Fibroblast of lung (primary cell): ENCODE data around the gene CTNNA1. TPM values are rescaled to one million over a fixed set of nuclear protein-coding genes. Genes with fewer than 3 reads are reported as not detected.

Source experiments
- DNase-seq, 2 donors: peaks; one replicate each; pipeline versions ENCODE4 v3.0.0 to v3.0.0-alpha.2; 2010; ENCODE audit warnings: low read depth in 2 of 2
- H2AFZ ChIP-seq: 2 replicates; pipeline ENCODE4 v1.5.1; 2012; ENCODE audit warnings: low read length, control low read depth, inconsistent platforms
- H3K27ac ChIP-seq: 2 replicates; pipeline ENCODE4 v1.5.1; 2011; ENCODE audit warnings: low read length, control low read depth; ENCODE audit not compliant: insufficient read depth
- H3K27me3 ChIP-seq: 2 replicates; pipeline ENCODE4 v1.5.1; 2011; ENCODE audit warnings: mild to moderate bottlenecking, low read length; ENCODE audit not compliant: control insufficient read depth, insufficient read depth
- H3K36me3 ChIP-seq: 2 replicates; pipeline ENCODE4 v1.5.1; 2011; ENCODE audit warnings: low read length; ENCODE audit not compliant: control insufficient read depth, insufficient read depth
- H3K4me1 ChIP-seq: 2 replicates; pipeline ENCODE4 v1.5.1; 2011; ENCODE audit warnings: low read length; ENCODE audit not compliant: control insufficient read depth, insufficient read depth; ENCODE audit errors: extremely low read depth
- H3K4me2 ChIP-seq: 2 replicates; pipeline ENCODE4 v1.5.1; 2011; ENCODE audit warnings: low read length, control low read depth; ENCODE audit not compliant: insufficient read depth; ENCODE audit errors: extremely low read depth
- H3K4me3 ChIP-seq, 4 experiments: fragments of 200-600 bp in 1 of 4; sonication (generic) in 1 of 4; replicated peaks in 1 of 4; 2 replicates each; pipeline ENCODE4 v1.5.1; 2011 to 2016; ENCODE audit warnings: low read length in 4 of 4, low read depth in 3 of 4, mild to moderate bottlenecking in 3 of 4, control low read depth in 2 of 4, inconsistent platforms in 1 of 4, mixed read lengths in 1 of 4; ENCODE audit not compliant: insufficient read depth in 1 of 4; ENCODE audit errors: control extremely low read depth in 1 of 4
- H3K79me2 ChIP-seq: 2 replicates; pipeline ENCODE4 v1.5.1; 2012; ENCODE audit warnings: mild to moderate bottlenecking, low read length, inconsistent platforms; ENCODE audit not compliant: control insufficient read depth, insufficient read depth
- H3K9ac ChIP-seq: 2 replicates; pipeline ENCODE4 v1.5.1; 2011; ENCODE audit warnings: mild to moderate bottlenecking, low read length, control low read depth; ENCODE audit not compliant: insufficient read depth
- H3K9me3 ChIP-seq: 2 replicates; pipeline ENCODE4 v1.5.1; 2012; ENCODE audit warnings: low read depth, low read length; ENCODE audit not compliant: control insufficient read depth, insufficient read depth
- H4K20me1 ChIP-seq: 2 replicates; pipeline ENCODE4 v1.5.1; 2011; ENCODE audit warnings: low read length; ENCODE audit not compliant: control insufficient read depth, insufficient read depth; ENCODE audit errors: extremely low read depth
- CTCF ChIP-seq, 2 donors: IDR thresholded peaks in 1 of 2; conservative IDR thresholded peaks in 1 of 2; 1 replicate in 1 of 2; 2 replicates in 1 of 2; pipeline ENCODE4 v1.5.1; 2011 to 2012; ENCODE audit warnings: low read length in 2 of 2, control low read depth in 1 of 2, inconsistent platforms in 1 of 2, low read depth in 1 of 2, mild to moderate bottlenecking in 1 of 2
- EZH2 ChIP-seq: IDR thresholded peaks from 2 replicates; pipeline ENCODE4 v1.5.1; 2012; ENCODE audit warnings: low read length, control low read depth, mild to moderate bottlenecking; ENCODE audit errors: missing control alignments
- polyA plus RNA-seq, 2 donors: library from polyadenylated mRNA; depleted of rRNA in 1 of 2; stranded (reverse) in 1 of 2; unstranded in 1 of 2; fragments of >200 nt; gene quantifications; 2 replicates each; pipeline ENCODE4 v1.2.1, GENCODE V29; 2011 to 2012; ENCODE audit warnings: missing spikeins in 1 of 2
- total RNA-seq: library from RNA; depleted of rRNA; stranded (reverse); fragments of >200 nt; gene quantifications from 2 replicates; pipeline ENCODE4 v1.2.1, GENCODE V29; 2014

Gene CTNNA1
- total and polyA plus RNA-seq, 2 donors (not counting 1 experiment from before 2014, with no cell fraction given): 181 to 557 TPM

GRCh38 chr5:138938526-138938925 lies 185.3 kb downstream of the CTNNA1 start:
- no peaks in the 10 kb centered on the region for H3K4me1 ChIP-seq
- H4K20me1 ChIP-seq: no peaks in the 10 kb centered on the region
- DNase-seq: no peak
- H3K9ac ChIP-seq: no peak overlapping the region
- H3K27ac ChIP-seq: no peak overlapping the region
- H3K36me3 ChIP-seq: peaks cover 7% of the 10 kb centered on the region
- H2AFZ ChIP-seq: no peak overlapping the region
- H3K9me3 ChIP-seq: no peaks in the 10 kb centered on the region
- H3K79me2 ChIP-seq: no peaks in the 10 kb centered on the region
- H3K4me3 ChIP-seq: no peak overlapping the region
- no peak overlapping the region for H3K4me2 ChIP-seq
- H3K27me3 ChIP-seq: no peaks in the 10 kb centered on the region
- TF ChIP-seq CTCF (conservative IDR thresholded peaks at IDR 0.05 in 1 of 2, IDR thresholded peaks at IDR 0.05 in 1 of 2; ENCODE audit: low read depth in 1 of 2, low read length in 2 of 2) (no peak), EZH2 (no peak)

GRCh38 chr5:138942066-138942465 lies 188.8 kb downstream of the CTNNA1 start:
- no peaks in the 10 kb centered on the region for H3K79me2 ChIP-seq
- DNase-seq: no peak
- no peak overlapping the region for H3K9ac ChIP-seq
- no peaks in the 10 kb centered on the region for H4K20me1 ChIP-seq
- H3K36me3 ChIP-seq: peaks cover 4% of the 10 kb centered on the region
- no peak overlapping the region for H3K27ac ChIP-seq
- no peak overlapping the region for H3K4me3 ChIP-seq
- no peaks in the 10 kb centered on the region for H3K27me3 ChIP-seq
- H3K4me1 ChIP-seq: no peaks in the 10 kb centered on the region
- TF ChIP-seq CTCF (conservative IDR thresholded peaks at IDR 0.05 in 1 of 2, IDR thresholded peaks at IDR 0.05 in 1 of 2; ENCODE audit: low read depth in 1 of 2, low read length in 2 of 2) (no peak), EZH2 (no peak)
- no peaks in the 10 kb centered on the region for H3K9me3 ChIP-seq
- no peak overlapping the region for H2AFZ ChIP-seq
- no peak overlapping the region for H3K4me2 ChIP-seq

DNA sequence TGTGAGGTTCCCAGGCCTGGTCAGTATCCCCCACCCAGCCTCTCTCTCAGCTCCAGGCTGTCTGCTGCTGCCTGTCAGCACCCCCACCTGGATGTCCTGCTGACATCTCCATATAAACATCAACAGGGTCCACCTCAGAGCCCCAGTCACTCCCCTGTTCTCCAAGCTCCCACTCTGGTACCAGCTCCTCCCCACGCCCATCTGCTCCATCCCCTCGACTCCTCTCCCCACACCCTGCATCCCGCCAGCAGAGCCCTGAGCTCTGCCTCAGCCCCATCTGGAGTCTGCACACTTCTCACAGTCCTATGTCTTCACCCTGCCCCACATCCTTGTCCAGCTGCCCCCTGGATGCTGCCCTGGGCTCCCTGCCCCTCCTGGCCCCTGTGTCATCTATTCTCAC lies 189.6 kb downstream of the CTNNA1 start:
- TF ChIP-seq EZH2 (no peak), CTCF (conservative IDR thresholded peaks at IDR 0.05 in 1 of 2, IDR thresholded peaks at IDR 0.05 in 1 of 2; ENCODE audit: low read depth in 1 of 2, low read length in 2 of 2) (no peak)

More for the DNA sequence above, 189.6 kb downstream of the CTNNA1 start:
- DNase-seq: no peak
- H2AFZ ChIP-seq: no peak overlapping the region
- H3K27ac ChIP-seq: no peak overlapping the region
- no peaks in the 10 kb centered on the region for H3K9me3 ChIP-seq
- no peak overlapping the region for H3K4me3 ChIP-seq
- no peaks in the 10 kb centered on the region for H3K27me3 ChIP-seq
- H3K9ac ChIP-seq: no peak overlapping the region
- no peaks in the 10 kb centered on the region for H3K4me1 ChIP-seq
- H3K36me3 ChIP-seq: peaks cover 6% of the 10 kb centered on the region
- H3K79me2 ChIP-seq: no peaks in the 10 kb centered on the region
- no peak overlapping the region for H3K4me2 ChIP-seq
- H4K20me1 ChIP-seq: no peaks in the 10 kb centered on the region
